GM21515 (cell line): ENCODE results near the gene CD86.

Source experiments
- ATAC-seq: cut with Tn5 transposase; IDR thresholded peaks from one replicate; pipeline ENCODE4 v1.9.1; 2021; ENCODE audit not compliant: unreplicated experiment

CD86 gene

GRCh38 chr3:122058294-122058693 lies 3.1 kb downstream of the CD86 start:
- ATAC-seq, result no peak

DNA sequence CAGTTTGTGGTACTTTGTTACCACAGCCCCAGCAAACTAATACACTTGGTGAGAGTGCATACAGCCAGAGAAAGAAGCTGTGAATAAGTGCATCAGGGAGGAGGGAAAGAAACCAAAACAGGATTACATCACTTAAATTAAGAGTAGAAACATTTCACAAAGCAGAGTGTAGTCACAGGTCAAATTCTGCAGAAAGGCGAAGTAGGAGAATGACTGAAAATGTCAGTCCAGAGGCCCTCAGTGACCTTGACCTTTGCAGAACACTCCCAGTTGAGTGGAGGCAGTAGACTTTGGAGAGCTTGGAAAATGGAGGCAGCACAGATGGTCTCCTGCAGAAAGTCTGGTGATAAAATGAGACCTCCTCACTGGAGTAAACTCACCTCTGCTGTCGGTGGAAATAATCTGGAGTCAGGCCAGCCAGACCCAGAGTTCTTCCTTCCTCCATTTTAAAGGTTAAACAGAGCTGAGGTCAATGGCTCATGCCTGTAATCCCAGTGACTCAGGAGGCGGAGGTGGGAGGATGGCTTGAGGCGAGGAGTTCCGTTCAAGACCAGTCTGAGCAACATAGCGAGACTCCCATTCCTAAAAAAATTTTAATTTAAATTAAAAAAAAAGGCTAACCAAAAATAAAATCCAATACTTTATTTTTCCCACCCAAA lies 5.0 kb downstream of the CD86 start:
- ATAC-seq, result no peak

DNA sequence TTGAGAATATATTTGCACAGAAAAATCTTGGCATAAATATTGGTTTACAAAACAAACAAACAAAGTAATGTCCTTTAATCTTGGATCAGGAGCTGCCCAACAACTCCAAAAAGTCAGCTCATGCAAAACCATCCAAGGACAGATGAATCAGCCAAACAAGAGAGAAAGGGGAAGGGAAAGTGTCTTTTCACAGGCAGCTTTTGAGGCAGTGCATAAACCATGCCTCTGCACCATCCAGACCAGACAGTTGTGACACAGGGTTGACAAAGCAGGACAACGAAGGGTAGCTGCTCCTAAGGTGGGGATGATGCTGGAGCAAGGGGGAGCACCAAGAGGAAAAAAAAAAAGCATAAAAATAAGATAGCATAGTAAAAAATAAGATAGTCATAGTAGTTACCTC lies 8.7 kb downstream of the CD86 start:
- no peak for ATAC-seq

- no peak for ATAC-seq
Observed at GRCh38 chr3:122064326-122064725, 9.2 kb downstream of the CD86 start.

DNA sequence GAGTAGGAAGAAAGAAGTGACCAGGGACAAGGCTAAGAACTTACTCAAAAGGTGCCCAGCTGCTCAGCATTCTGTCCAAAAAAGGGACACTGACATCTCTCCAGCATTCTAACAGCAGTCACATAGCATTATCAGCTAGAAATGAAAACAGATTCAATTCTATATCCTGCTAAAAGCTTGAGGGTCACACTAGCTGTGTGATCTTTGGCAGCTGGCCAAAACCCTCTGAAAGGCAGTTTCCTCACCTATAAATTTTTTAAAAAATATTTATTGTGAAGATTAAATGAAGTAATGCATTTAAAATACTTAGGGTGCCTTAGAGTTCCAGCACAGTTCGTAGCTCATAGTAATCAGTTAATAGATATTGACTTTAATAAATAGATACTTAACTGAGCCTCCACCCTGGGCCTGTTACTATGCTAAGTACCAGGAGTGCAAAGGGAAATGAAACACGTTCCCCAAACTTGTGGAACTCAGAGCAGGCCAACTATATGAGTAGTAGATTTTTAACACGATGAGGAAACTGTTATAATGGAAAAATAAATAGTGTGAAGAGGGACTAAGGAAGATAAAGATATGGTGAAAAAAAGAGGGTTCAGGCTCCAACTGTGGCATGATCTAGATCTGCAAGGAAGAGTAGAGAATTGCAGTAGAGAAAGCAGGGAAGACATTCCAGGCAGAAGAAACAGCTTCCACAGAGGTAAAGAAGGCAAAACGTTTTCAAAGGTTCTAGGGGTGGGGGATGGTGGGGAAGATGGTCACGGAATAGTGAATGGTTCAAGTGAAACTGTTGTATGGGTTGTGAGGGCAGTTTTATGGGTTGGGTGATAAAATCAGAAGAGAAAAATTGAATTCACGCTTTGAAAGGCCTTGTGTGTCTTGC lies 11.4 kb downstream of the CD86 start:
- ATAC-seq, result peak; percentile 16

DNA sequence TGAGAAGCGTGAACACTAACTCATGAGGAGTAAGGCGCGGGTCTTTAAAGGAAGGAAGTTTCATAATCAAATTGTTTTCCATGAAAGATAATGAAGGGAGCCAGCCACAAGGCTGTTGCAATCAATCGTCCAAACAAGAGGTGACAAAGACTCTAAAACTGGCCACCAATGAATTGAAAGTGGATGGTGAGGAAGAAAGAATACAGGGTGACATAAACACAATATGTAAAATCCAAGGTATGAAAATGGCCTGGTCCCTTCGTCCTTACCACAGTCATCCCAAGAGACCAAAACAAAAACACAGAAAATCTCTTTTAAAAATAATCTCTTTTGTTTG lies 12.0 kb downstream of the CD86 start:
- ATAC-seq, result peak; percentile 53

GRCh38 chr3:122067588-122068240 lies 12.6 kb downstream of the CD86 start:
- ATAC-seq, result peak; percentile 26

DNA sequence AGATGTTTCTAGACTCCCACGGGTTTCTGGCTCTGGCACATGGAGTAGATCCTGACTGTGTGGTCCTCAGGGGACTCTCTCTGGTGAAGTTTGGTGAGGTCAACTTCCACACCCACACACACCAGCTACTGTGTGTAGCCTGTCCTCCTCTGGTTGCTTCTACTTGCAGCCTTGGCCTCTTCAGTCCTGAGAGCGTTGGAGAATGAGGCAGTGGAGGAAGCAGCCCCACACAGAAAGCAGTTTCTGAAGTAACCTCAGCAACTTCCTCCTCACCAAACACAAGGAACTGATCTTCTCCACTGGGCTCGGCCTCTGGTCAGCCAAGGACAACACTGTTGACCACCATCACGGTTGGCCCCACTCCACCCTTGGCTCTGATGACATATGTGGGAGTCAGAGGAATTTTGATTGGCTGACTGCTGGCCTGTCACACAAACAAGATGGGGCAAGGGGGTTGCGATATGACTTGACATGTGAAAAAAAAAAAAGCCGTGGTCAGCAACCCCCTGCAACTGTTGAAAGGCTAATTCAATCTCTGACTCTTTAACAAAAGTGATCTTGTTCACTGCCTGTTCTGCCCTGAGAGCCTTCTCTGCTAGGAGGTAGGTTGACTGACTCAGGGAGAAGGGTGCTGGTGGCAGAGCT lies 19.6 kb downstream of the CD86 start:
- peak; percentile 41 for ATAC-seq

GRCh38 chr3:122076491-122077292 lies 21.5 kb downstream of the CD86 start:
- ATAC-seq, result peak; percentile 4

DNA sequence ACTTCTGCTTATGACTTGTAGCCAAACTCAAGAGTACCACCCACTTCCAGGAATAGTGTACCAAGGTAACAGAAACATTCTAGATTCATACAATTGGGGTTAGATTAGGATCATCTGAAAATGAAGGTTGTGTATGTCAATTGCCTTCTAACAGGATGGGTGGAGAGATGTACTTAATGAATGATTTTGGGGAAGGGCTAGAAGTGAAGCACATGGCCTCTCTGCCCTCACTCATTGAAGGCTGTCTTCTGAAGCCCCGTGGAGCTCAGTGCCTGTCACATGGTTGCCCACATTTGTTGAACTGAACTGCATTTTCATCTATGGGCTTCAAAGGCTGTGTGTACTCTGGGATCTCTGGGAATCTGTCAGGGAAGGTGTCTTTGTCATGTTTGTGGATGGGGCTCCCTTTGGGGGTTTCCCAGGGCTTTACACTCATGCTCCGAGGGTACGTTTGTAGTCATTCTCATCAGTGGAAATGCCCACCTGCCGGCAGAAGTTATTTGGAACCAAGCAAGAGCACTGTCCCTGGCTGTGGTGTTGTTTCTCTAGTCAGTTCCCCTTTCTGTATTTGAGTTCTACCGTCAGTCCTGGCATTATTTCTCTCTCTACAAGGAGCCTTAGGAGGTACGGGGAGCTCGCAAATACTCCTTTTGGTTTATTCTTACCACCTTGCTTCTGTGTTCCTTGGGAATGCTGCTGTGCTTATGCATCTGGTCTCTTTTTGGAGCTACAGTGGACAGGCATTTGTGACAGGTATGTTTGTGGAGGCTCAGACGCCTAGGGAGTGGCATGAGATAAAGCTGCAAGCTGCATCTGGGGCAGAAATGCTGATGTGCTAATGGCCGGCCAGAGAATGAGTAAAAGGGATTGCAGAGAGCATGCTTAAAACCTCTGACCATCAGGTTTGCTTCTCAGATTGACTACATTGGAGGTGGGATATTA lies 22.4 kb downstream of the CD86 start:
- peak; percentile 35 for ATAC-seq

- ATAC-seq, result no peak
Observed at GRCh38 chr3:122078235-122078935, 23.2 kb downstream of the CD86 start.

- ATAC-seq, result no peak
Observed at GRCh38 chr3:122079524-122080206, 24.5 kb downstream of the CD86 start.

- no peak for ATAC-seq
Observed at GRCh38 chr3:122080207-122080587, 25.0 kb downstream of the CD86 start.

- peak; percentile 33 for ATAC-seq
Observed at GRCh38 chr3:122081543-122082247, 26.5 kb downstream of the CD86 start.

DNA sequence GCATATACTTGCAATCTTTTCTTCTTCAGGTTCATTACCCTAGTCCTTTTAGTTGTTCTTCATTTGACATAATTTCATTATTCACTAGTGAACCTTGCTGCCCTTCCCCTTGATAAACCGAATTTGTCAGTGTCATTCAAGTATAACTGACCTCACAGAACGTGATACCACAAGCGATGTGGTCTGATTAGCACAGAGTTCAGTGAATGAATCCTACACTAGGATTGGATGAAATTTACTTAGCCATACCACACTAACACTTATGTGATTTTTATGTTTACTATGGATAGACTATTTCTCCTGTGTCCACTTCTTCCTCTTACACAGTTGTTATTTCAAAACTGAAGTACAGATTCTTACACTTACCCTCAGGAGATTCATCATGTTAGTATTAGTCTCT lies 27.2 kb downstream of the CD86 start:
- ATAC-seq, result no peak

- no peak for ATAC-seq
Observed at GRCh38 chr3:122084799-122085198, 29.6 kb downstream of the CD86 start.

GRCh38 chr3:122085673-122086072 lies 30.5 kb downstream of the CD86 start:
- no peak for ATAC-seq

DNA sequence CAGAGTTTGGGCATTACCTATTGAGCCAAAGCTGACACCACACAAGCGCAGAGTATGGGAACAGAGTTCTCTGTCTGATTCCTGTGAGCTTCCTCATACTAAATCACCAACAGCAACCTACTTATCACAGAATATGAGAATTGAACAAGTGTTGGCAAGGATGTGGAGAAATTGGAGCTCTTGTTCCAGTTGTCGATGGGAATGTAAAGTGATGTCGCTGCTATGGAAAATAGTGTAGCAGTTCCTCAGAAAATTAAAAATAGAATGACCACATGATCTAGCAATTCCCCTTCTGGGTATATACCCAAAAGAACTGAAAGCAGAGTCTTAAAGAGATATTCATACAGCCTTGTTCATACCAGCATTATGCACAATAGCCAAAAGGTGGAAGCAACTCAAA lies 33.4 kb downstream of the CD86 start:
- ATAC-seq, result no peak
